Measurements from ENCODE around the gene THAP11. TPM values are rescaled to one million over a fixed set of nuclear protein-coding genes. Genes with fewer than 3 reads are reported as not detected.

THAP11 gene
- total RNA-seq, 1 experiment from 2014 or later: 39.1 TPM

DNA sequence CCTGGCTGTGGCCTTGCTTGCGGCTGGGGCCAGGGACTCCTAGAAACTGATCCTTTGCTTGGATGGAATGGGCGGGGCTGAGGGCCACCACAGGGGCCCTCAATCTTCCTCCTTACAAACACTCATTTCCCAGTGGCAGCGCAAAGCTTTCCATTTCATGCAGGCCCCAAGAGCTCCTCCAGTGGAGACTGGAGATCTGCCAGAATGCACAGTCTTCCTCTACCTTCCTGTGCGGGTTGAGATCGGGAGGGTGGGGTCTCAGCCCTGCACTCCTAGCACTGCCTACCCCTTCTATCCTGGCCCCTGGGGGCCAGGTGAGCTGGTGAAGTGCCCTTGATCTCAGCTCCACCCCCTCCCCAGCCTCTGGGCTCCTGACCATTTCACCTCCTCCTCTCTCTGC lies 44.3 kb downstream of the THAP11 start:
- Histone ChIP-seq H3K79me2 (ENCODE audit: low read length) (no peaks in the 10 kb centered on the region), H3K4me1 (ENCODE audit: insufficient read depth, low read length) (peaks cover 6% of the 10 kb centered on the region; the same call in 1 of the 2 replicates), H3K4me2 (ENCODE audit: low read length) (no peak overlapping the region), H3K27ac (ENCODE audit: low read length) (no peak overlapping the region), H3K36me3 (ENCODE audit: low read depth, low read length) (0 out of 2 replicates have a peak, but pooled peaks cover 4% of the 10 kb centered on the region), H3K4me3 (ENCODE audit: low read length) (no peak overlapping the region), H4K20me1 (ENCODE audit: low read length) (no peaks in the 10 kb centered on the region), H3K9me2 (replicated peaks; ENCODE audit: low read length) (no peaks in the 10 kb centered on the region), H3F3A (ENCODE audit: low read length, unreplicated experiment) (no peaks in the 10 kb centered on the region), H3K27me3 (ENCODE audit: low read length) (no peaks in the 10 kb centered on the region), H3K9me3 (ENCODE audit: low read length) (no peaks in the 10 kb centered on the region), H2AFZ (ENCODE audit: low read length) (no peak overlapping the region), H3K9ac (ENCODE audit: low read length) (no peak overlapping the region)
- ChIA-PET POLR2A (ENCODE audit: unreplicated experiment) (no interaction called here), CTCF (no interaction called here)
- BruUV-seq (replicated peaks): no TSS peak
- TF ChIP-seq EZH2phosphoT487 (IDR thresholded peaks at IDR 0.05; ENCODE audit: borderline replicate concordance, low read length) (no peak), EZH2 (IDR thresholded peaks at IDR 0.05; ENCODE audit: low read length, unreplicated experiment) (no peak)
- TF ChIP-seq, protein P1, sequence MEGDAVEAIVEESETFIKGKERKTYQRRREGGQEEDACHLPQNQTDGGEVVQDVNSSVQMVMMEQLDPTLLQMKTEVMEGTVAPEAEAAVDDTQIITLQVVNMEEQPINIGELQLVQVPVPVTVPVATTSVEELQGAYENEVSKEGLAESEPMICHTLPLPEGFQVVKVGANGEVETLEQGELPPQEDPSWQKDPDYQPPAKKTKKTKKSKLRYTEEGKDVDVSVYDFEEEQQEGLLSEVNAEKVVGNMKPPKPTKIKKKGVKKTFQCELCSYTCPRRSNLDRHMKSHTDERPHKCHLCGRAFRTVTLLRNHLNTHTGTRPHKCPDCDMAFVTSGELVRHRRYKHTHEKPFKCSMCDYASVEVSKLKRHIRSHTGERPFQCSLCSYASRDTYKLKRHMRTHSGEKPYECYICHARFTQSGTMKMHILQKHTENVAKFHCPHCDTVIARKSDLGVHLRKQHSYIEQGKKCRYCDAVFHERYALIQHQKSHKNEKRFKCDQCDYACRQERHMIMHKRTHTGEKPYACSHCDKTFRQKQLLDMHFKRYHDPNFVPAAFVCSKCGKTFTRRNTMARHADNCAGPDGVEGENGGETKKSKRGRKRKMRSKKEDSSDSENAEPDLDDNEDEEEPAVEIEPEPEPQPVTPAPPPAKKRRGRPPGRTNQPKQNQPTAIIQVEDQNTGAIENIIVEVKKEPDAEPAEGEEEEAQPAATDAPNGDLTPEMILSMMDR (conservative IDR thresholded peaks at IDR 0.05; ENCODE audit: low read depth, low read length): no peak
- intact Hi-C loops (cut with micrococcal nuclease): no loop called here
- DNase-seq (no peak), ATAC-seq (no peak)

DNA sequence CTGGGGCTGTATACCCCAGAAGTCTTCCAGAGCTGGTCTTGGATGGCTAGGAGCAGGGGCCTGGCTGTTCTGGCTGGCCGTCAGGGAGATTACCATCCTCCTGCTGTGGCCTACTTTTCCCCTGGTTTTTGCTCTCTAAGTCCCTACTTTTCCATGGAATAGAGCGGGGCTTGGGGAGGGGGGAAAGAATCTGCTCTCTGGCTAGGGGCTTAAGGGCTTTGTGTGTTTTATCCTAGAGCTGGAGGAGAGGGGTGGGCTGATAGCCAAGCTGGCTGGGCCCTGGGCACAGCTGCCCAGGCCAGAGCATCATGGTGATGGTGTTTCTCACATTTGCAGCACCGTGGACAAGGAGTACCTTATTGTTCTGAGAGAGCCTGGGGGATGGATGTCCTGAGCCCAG lies 46.2 kb downstream of the THAP11 start:
- Histone ChIP-seq H3K4me2 (ENCODE audit: low read length) (no peak overlapping the region), H4K20me1 (ENCODE audit: low read length) (no peaks in the 10 kb centered on the region), H3K9me3 (ENCODE audit: low read length) (no peaks in the 10 kb centered on the region), H2AFZ (ENCODE audit: low read length) (no peak overlapping the region), H3F3A (ENCODE audit: low read length, unreplicated experiment) (no peaks in the 10 kb centered on the region), H3K27ac (ENCODE audit: low read length) (no peak overlapping the region), H3K4me1 (ENCODE audit: insufficient read depth, low read length) (peaks cover 12% of the 10 kb centered on the region; the same call in 1 of the 2 replicates), H3K9ac (ENCODE audit: low read length) (no peak overlapping the region), H3K27me3 (ENCODE audit: low read length) (no peaks in the 10 kb centered on the region), H3K9me2 (replicated peaks; ENCODE audit: low read length) (no peaks in the 10 kb centered on the region), H3K79me2 (ENCODE audit: low read length) (peaks cover 2% of the 10 kb centered on the region), H3K36me3 (ENCODE audit: low read depth, low read length) (0 out of 2 replicates have a peak, but pooled peaks cover 4% of the 10 kb centered on the region), H3K4me3 (ENCODE audit: low read length) (no peak overlapping the region)
- intact Hi-C loops (cut with micrococcal nuclease): no loop called here
- ChIA-PET POLR2A (ENCODE audit: unreplicated experiment) (interaction anchor here (0.6 kb wide), 1 partner anchor 82 kb away, joined by 3 read pairs; the partner anchor contains the start of genes RANBP10 and TSNAXIP1), CTCF (no interaction called here)
- no peak for DNase-seq
- BruUV-seq (replicated peaks): no TSS peak
- TF ChIP-seq EZH2phosphoT487 (IDR thresholded peaks at IDR 0.05; ENCODE audit: borderline replicate concordance, low read length) (no peak), EZH2 (IDR thresholded peaks at IDR 0.05; ENCODE audit: low read length, unreplicated experiment) (no peak)
- TF ChIP-seq, protein P1 (conservative IDR thresholded peaks at IDR 0.05; ENCODE audit: low read depth, low read length): no peak
- ATAC-seq: no peak

DNA sequence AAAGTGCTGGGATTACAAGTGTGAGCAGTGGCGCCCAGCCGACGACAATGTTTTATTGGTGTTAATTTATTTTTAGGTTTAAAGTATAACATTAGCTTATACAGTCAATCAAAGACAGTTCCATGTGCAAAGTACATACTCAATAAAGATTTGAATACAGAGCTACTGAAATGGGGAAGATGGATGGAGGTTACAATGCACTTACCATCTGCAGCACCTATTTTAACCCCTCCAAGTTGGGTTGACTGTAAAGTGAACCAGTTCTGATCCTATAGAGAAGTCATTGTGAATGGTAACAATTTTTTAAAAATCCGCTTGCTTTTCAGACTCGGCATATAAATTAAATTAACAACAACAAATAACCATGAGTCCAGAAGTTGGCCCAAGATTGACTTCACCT lies 50.3 kb downstream of the THAP11 start:
- H3K27me3 ChIP-seq (ENCODE audit: low read length): no peaks in the 10 kb centered on the region
- ATAC-seq: no peak
- CTCF ChIA-PET: no interaction called here

More for the DNA sequence above, 50.3 kb downstream of the THAP11 start:
- peaks cover 41% of the 10 kb centered on the region for H3K79me2 ChIP-seq (ENCODE audit: low read length)
- H3K4me3 ChIP-seq (ENCODE audit: low read length): peak overlapping the region; percentile 68
- no peak for DNase-seq
- TF ChIP-seq, protein P1 (conservative IDR thresholded peaks at IDR 0.05; ENCODE audit: low read depth, low read length): no peak
- TF ChIP-seq EZH2 (IDR thresholded peaks at IDR 0.05; ENCODE audit: low read length, unreplicated experiment) (no peak), EZH2phosphoT487 (IDR thresholded peaks at IDR 0.05; ENCODE audit: borderline replicate concordance, low read length) (no peak)
- H3K4me1 ChIP-seq (ENCODE audit: insufficient read depth, low read length): peaks cover 13% of the 10 kb centered on the region
- peak overlapping the region; percentile 49 for H3K9ac ChIP-seq (ENCODE audit: low read length)
- H3F3A ChIP-seq (ENCODE audit: low read length, unreplicated experiment): no peaks in the 10 kb centered on the region
- intact Hi-C loops (cut with micrococcal nuclease): no loop called here
- no peak overlapping the region for H3K27ac ChIP-seq (ENCODE audit: low read length)
- peak overlapping the region; percentile 74 for H2AFZ ChIP-seq (ENCODE audit: low read length)
- H3K9me3 ChIP-seq (ENCODE audit: low read length): no peaks in the 10 kb centered on the region
- POLR2A ChIA-PET (ENCODE audit: unreplicated experiment): interaction anchor here (0.5 to 0.6 kb wide), 2 partner anchors 44 to 80 kb away, joined by 4 to 11 read pairs; no protein-coding TSS in a partner anchor
- no peaks in the 10 kb centered on the region for H3K9me2 ChIP-seq (replicated peaks; ENCODE audit: low read length)
- H3K36me3 ChIP-seq (ENCODE audit: low read depth, low read length): no peaks in the 10 kb centered on the region
- BruUV-seq (replicated peaks): TSS peak; percentile 95
- peak overlapping the region; percentile 85 for H3K4me2 ChIP-seq (ENCODE audit: low read length)
- H4K20me1 ChIP-seq (ENCODE audit: low read length): no peaks in the 10 kb centered on the region

Measured in PC-3 (cell line).